ENCODE measurements around the gene GRIFIN.

Gene GRIFIN

DNA sequence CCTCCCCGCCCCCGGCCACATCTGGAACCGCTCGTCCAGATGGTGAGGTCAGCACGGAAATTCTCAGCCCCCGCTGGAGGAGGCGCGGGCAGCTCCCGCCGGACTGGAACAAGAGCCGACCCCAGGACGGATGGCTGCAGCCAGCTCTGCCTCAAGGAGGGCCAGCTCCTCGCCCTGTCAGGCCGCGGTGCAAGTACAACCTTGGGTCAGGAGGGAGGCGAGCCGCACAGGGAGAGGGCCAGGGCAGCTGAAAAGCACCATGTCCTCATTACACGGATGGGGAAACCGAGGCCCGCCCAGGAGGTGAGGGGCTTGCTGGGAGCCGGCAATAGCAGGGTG is 3.8 kb upstream of the GRIFIN start:
- Mint-ChIP-seq H3K36me3 (ENCODE audit: low read depth) (no peaks in the 10 kb centered on the region), H3K4me3 (no peak overlapping the region), H3K27me3 (ENCODE audit: low read depth, poor library complexity) (no peaks in the 10 kb centered on the region), H3K27ac (no peak overlapping the region), H3K4me1 (peaks cover 34% of the 10 kb centered on the region), H3K9me3 (peaks cover 6% of the 10 kb centered on the region)
- TF ChIP-seq, protein P1, sequence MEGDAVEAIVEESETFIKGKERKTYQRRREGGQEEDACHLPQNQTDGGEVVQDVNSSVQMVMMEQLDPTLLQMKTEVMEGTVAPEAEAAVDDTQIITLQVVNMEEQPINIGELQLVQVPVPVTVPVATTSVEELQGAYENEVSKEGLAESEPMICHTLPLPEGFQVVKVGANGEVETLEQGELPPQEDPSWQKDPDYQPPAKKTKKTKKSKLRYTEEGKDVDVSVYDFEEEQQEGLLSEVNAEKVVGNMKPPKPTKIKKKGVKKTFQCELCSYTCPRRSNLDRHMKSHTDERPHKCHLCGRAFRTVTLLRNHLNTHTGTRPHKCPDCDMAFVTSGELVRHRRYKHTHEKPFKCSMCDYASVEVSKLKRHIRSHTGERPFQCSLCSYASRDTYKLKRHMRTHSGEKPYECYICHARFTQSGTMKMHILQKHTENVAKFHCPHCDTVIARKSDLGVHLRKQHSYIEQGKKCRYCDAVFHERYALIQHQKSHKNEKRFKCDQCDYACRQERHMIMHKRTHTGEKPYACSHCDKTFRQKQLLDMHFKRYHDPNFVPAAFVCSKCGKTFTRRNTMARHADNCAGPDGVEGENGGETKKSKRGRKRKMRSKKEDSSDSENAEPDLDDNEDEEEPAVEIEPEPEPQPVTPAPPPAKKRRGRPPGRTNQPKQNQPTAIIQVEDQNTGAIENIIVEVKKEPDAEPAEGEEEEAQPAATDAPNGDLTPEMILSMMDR (IDR thresholded peaks at IDR 0.05): no peak
- peak; percentile 53 for DNase-seq

- Mint-ChIP-seq H3K4me3 (no peak overlapping the region), H3K36me3 (ENCODE audit: low read depth) (no peaks in the 10 kb centered on the region), H3K9me3 (peaks cover 6% of the 10 kb centered on the region), H3K4me1 (peaks cover 30% of the 10 kb centered on the region), H3K27ac (no peak overlapping the region), H3K27me3 (ENCODE audit: low read depth, poor library complexity) (no peaks in the 10 kb centered on the region)
- TF ChIP-seq, protein P1 (IDR thresholded peaks at IDR 0.05): no peak
- DNase-seq: no peak
These were observed 3.3 kb upstream of the GRIFIN start for GRCh38 chr7:2479276-2480069.

DNA sequence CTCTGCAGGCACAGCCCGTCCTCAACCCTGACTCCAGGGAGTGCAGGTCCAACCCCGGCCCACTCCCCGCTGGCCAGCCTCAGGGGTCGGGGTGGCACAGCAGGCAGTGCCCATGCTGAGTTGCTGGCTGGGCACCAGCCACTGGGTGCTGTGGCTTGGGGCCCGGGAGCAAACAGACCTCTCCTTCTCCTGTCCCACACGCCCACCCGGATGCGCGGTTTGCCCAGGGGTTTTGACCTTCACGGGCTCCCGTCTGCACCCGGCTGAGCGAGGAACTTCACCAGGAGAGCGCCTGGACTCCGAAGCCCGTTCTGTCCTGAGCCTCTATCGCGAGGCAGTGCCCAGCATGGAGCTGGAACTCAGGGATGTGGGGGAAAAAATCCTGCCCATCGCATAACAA is 2.6 kb upstream of the GRIFIN start:
- peaks cover 6% of the 10 kb centered on the region for H3K9me3 Mint-ChIP-seq
- no peak overlapping the region for H3K4me3 Mint-ChIP-seq
- no peaks in the 10 kb centered on the region for H3K27me3 Mint-ChIP-seq (ENCODE audit: low read depth, poor library complexity)
- no peaks in the 10 kb centered on the region for H3K36me3 Mint-ChIP-seq (ENCODE audit: low read depth)
- DNase-seq: no peak
- H3K27ac Mint-ChIP-seq: no peak overlapping the region
- TF ChIP-seq, protein P1 (IDR thresholded peaks at IDR 0.05): no peak
- H3K4me1 Mint-ChIP-seq: peaks cover 31% of the 10 kb centered on the region

GRCh38 chr7:2478399-2478785 is 2.2 kb upstream of the GRIFIN start:
- H3K27ac Mint-ChIP-seq: no peak overlapping the region
- H3K36me3 Mint-ChIP-seq (ENCODE audit: low read depth): no peaks in the 10 kb centered on the region
- H3K27me3 Mint-ChIP-seq (ENCODE audit: low read depth, poor library complexity): no peaks in the 10 kb centered on the region
- peaks cover 6% of the 10 kb centered on the region for H3K9me3 Mint-ChIP-seq
- no peak for DNase-seq
- H3K4me1 Mint-ChIP-seq: peaks cover 35% of the 10 kb centered on the region
- H3K4me3 Mint-ChIP-seq: no peak overlapping the region
- TF ChIP-seq, protein P1 (IDR thresholded peaks at IDR 0.05): no peak

DNA sequence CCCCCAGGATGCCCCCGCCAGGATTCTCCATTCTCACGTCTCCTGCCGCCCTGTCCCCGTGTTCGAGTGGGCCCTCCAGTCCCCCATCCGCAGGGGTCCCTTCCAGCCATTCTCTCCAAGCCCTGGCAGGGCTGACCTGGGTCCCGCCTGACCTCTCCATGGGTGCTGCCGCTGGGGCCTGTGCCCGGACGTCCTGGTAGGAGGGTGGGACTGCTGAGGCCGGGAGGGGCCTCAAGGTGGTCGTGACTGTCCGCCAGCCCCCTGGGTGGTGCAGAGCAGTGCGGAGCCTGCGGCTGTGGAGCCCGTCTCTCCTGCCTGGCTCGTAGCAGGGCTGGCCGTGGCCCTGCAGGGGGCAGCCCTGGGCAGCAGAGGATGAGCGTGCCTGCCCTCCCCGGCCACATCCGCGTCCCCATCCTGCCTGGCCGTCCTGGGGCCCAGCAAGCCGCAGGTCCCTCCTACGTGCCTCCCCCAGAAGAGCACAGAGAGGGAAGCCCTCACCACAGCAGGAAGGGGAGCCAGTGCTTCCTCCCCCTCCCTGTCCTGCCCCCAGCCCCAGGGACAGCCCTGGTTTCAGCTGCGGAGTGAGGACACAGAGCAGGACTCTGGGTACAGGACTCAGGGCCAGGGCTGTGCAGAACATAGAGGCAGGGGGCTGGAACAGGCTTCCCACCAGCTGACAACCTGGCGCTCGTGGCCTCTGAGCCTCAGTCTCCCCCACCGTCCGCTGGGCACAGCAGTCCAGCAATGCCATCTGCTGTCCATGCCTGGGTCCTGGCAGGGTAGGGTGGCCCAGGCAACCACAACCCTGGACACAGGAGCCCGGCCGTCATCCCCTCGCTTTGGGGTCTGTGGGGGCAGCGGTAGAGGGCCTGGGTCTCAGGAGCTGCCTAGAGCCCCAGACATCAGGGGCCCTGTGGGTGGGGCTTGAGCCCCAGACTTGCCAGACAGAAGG is 1.5 kb upstream of the GRIFIN start:
- Mint-ChIP-seq H3K27me3 (ENCODE audit: low read depth, poor library complexity) (no peaks in the 10 kb centered on the region), H3K4me3 (no peak overlapping the region), H3K9me3 (peaks cover under 1% of the 10 kb centered on the region), H3K27ac (no peak overlapping the region), H3K4me1 (peaks cover 36% of the 10 kb centered on the region), H3K36me3 (ENCODE audit: low read depth) (no peaks in the 10 kb centered on the region)
- TF ChIP-seq, protein P1 (IDR thresholded peaks at IDR 0.05): peak; percentile 72
- peak; percentile 76 for DNase-seq
